HPDE6-E6E7 (cell line): Measurements from ENCODE around the gene ACTG1.

Experiments used
- DNase-seq: peaks from one replicate; pipeline ENCODE4 v3.0.0; 2011; ENCODE audit warnings: missing footprints; ENCODE audit errors: extremely low spot score

ACTG1 gene

GRCh38 chr17:81464586-81464985 lies 48.0 kb downstream of the ACTG1 start:
- DNase-seq, result no peak

GRCh38 chr17:81463506-81463905 lies 49.1 kb downstream of the ACTG1 start:
- no peak for DNase-seq

- DNase-seq, result no peak
Observed at GRCh38 chr17:81462506-81463125, 50.0 kb downstream of the ACTG1 start.

GRCh38 chr17:81461607-81462500 lies 50.7 kb downstream of the ACTG1 start:
- DNase-seq, result no peak

- no peak for DNase-seq
Observed at GRCh38 chr17:81460856-81461460, 51.6 kb downstream of the ACTG1 start.
